ENCODE results near the gene LIPA.

DNA sequence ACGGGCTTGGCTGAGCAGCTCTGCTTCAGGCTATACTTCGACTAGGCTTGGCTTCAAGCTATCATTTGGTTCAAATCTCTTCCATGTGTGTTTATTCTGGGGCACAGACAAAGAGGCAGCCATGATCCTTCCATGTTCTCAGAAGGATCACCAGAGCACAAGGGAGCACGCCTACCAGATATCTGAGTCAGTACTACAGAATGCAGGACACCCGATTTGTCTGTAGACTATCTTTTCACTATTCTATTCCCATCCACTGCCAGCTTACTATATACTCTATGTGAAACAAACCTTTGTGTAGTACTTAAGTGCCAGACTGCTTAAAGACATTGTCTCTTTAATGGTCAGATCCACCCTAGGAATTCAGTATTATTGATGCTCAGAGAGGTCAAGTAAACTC is 79.6 kb downstream of the LIPA start:
- TF ChIP-seq, protein P1, sequence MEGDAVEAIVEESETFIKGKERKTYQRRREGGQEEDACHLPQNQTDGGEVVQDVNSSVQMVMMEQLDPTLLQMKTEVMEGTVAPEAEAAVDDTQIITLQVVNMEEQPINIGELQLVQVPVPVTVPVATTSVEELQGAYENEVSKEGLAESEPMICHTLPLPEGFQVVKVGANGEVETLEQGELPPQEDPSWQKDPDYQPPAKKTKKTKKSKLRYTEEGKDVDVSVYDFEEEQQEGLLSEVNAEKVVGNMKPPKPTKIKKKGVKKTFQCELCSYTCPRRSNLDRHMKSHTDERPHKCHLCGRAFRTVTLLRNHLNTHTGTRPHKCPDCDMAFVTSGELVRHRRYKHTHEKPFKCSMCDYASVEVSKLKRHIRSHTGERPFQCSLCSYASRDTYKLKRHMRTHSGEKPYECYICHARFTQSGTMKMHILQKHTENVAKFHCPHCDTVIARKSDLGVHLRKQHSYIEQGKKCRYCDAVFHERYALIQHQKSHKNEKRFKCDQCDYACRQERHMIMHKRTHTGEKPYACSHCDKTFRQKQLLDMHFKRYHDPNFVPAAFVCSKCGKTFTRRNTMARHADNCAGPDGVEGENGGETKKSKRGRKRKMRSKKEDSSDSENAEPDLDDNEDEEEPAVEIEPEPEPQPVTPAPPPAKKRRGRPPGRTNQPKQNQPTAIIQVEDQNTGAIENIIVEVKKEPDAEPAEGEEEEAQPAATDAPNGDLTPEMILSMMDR (conservative IDR thresholded peaks at IDR 0.05; ENCODE audit: low read length) = no peak
- no peak for TF ChIP-seq EZH2phosphoT487 (IDR thresholded peaks at IDR 0.05; ENCODE audit: borderline replicate concordance)

Data from Loucy (cell line).